DND-41 (cell line): ENCODE measurements around the gene EIF4G3.

Experiments
- ATAC-seq: fragments of 200-7000 bp; cut with Tn5 transposase; 3 replicates; pipeline ENCODE4 v1.9.1; 2021; ENCODE audit warnings: low read depth; ENCODE audit not compliant: insufficient read depth
- DNase-seq: peaks from one replicate; pipeline ENCODE4 v3.0.0-alpha.2; 2020
- H2AFZ ChIP-seq: 2 replicates; pipeline ENCODE4 v1.6.0; 2012; ENCODE audit warnings: low read depth, low read length
- H3K27ac ChIP-seq: 2 replicates; pipeline ENCODE4 v1.5.1; 2012; ENCODE audit warnings: low read length, inconsistent platforms
- H3K27me3 ChIP-seq: fragments of 200-600 bp; sonication (generic); 2 replicates; pipeline ENCODE4 v1.6.0; 2012; ENCODE audit warnings: low read length, mild to moderate bottlenecking, inconsistent platforms; ENCODE audit not compliant: insufficient read depth, poor library complexity
- H3K36me3 ChIP-seq: 2 replicates; pipeline ENCODE4 v1.5.1; 2012; ENCODE audit warnings: low read length, inconsistent platforms; ENCODE audit not compliant: insufficient read depth
- H3K4me1 ChIP-seq: 2 replicates; pipeline ENCODE4 v1.5.1; 2012; ENCODE audit warnings: mild to moderate bottlenecking, low read length; ENCODE audit not compliant: insufficient read depth
- H3K4me2 ChIP-seq: 2 replicates; pipeline ENCODE4 v1.6.0; 2012; ENCODE audit warnings: mild to moderate bottlenecking, moderate library complexity, low read length, inconsistent platforms; ENCODE audit not compliant: insufficient read depth
- H3K4me3 ChIP-seq, 2 experiments: fragments of 200-600 bp in 1 of 2; shearing (Covaris generic) in 1 of 2; 2 replicates each; pipeline ENCODE4 v1.5.1; 2012 to 2016; ENCODE audit warnings: inconsistent platforms in 2 of 2, low read length in 2 of 2, mild to moderate bottlenecking in 2 of 2, low read depth in 1 of 2, moderate library complexity in 1 of 2
- H3K79me2 ChIP-seq: 2 replicates; pipeline ENCODE4 v1.6.0; 2012; ENCODE audit warnings: low read length, inconsistent platforms; ENCODE audit not compliant: insufficient read depth
- H3K9ac ChIP-seq: 2 replicates; pipeline ENCODE4 v1.6.0; 2012; ENCODE audit warnings: low read depth, mild to moderate bottlenecking, inconsistent platforms, low read length, moderate library complexity
- H3K9me3 ChIP-seq: 2 replicates; pipeline ENCODE4 v1.5.1; 2012; ENCODE audit warnings: low read length, moderate library complexity, mild to moderate bottlenecking, inconsistent platforms; ENCODE audit not compliant: insufficient read depth, severe bottlenecking
- H4K20me1 ChIP-seq: 2 replicates; pipeline ENCODE4 v1.6.0; 2012; ENCODE audit warnings: low read length; ENCODE audit not compliant: insufficient read depth
- EZH2 ChIP-seq: IDR thresholded peaks from 3 replicates; pipeline ENCODE4 v1.6.1; 2012; ENCODE audit warnings: borderline replicate concordance, low read depth, mild to moderate bottlenecking, moderate library complexity, low read length, inconsistent platforms; ENCODE audit not compliant: severe bottlenecking
- TF ChIP-seq, protein P1 (sequence below): IDR thresholded peaks from 2 replicates; pipeline ENCODE4 v1.5.1; 2012; ENCODE audit warnings: borderline replicate concordance, low read length, moderate library complexity, mild to moderate bottlenecking; ENCODE audit not compliant: poor library complexity, severe bottlenecking; ENCODE audit errors: extremely low read depth

The EIF4G3 gene

DNA sequence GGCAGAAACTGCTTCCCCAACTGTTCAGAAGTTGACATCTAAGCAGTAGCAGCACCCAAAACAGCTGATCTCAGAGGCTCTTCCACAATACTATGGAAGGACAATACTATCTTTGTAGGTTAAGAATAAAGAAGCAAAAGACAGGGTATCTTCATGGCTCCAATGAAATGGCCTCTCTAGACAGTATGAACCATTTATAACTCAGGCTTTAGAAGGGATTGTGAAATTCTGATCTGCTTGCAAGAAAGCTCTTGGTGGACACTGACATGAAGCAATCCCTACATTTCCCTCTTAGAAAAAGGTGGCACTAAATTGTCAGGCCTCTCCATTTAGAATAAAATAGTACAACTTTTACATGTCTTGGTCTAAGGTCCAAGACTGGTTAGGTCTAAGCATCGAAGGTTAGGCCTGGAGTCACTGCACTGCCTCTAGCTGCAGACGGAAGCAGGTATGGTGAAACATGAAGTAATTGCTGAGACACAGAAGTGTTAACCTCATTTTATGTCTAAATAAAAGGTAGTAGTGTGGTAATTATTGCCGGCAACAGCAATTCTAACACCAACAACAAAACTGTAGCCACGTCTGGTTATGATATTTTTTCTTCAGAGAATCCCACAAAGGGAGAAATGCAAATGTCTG is 339.0 kb downstream of the EIF4G3 start:
- no peak for ATAC-seq

DNA sequence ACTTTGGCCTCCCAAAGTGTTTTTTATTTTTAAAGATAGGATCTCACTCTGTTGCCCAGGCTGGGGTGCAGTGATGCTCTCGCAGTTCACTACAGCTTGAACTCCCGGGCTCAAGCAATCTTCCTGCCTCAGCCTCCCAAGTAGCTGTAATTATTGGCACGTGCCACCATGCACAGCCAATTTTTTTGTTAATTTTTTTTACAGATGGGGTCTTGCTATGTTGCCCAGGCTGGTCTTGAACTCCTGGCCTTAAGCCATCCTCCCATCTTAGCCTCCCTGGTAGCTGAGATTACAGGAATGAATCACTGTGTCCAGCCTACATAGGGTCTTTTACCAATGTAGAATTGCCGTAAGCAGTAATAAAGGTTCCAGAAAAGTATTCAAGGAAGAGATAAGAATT is 340.5 kb downstream of the EIF4G3 start:
- no peak overlapping the region for H2AFZ ChIP-seq
- H4K20me1 ChIP-seq: no peaks in the 10 kb centered on the region
- H3K36me3 ChIP-seq: peaks cover 34% of the 10 kb centered on the region
- H3K9ac ChIP-seq: no peak overlapping the region
- TF ChIP-seq, protein P1, sequence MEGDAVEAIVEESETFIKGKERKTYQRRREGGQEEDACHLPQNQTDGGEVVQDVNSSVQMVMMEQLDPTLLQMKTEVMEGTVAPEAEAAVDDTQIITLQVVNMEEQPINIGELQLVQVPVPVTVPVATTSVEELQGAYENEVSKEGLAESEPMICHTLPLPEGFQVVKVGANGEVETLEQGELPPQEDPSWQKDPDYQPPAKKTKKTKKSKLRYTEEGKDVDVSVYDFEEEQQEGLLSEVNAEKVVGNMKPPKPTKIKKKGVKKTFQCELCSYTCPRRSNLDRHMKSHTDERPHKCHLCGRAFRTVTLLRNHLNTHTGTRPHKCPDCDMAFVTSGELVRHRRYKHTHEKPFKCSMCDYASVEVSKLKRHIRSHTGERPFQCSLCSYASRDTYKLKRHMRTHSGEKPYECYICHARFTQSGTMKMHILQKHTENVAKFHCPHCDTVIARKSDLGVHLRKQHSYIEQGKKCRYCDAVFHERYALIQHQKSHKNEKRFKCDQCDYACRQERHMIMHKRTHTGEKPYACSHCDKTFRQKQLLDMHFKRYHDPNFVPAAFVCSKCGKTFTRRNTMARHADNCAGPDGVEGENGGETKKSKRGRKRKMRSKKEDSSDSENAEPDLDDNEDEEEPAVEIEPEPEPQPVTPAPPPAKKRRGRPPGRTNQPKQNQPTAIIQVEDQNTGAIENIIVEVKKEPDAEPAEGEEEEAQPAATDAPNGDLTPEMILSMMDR: no peak
- no peak for TF ChIP-seq EZH2
- no peaks in the 10 kb centered on the region for H3K79me2 ChIP-seq
- no peak overlapping the region for H3K27ac ChIP-seq
- no peak overlapping the region for H3K4me2 ChIP-seq
- no peaks in the 10 kb centered on the region for H3K4me1 ChIP-seq
- DNase-seq (no peak), ATAC-seq (no peak)
- peaks cover 4% of the 10 kb centered on the region for H3K9me3 ChIP-seq
- no peak overlapping the region for H3K4me3 ChIP-seq
- no peaks in the 10 kb centered on the region for H3K27me3 ChIP-seq

More for the DNA sequence above, 339.0 kb downstream of the EIF4G3 start:
- TF ChIP-seq, protein P1: no peak
- TF ChIP-seq EZH2: no peak
- Histone ChIP-seq H3K36me3 (peaks cover 34% of the 10 kb centered on the region), H2AFZ (no peak overlapping the region), H4K20me1 (no peaks in the 10 kb centered on the region), H3K4me2 (no peak overlapping the region), H3K4me1 (no peaks in the 10 kb centered on the region), H3K79me2 (no peaks in the 10 kb centered on the region), H3K27me3 (no peaks in the 10 kb centered on the region), H3K27ac (no peak overlapping the region), H3K9me3 (peaks cover 4% of the 10 kb centered on the region), H3K4me3 (no peak overlapping the region), H3K9ac (no peak overlapping the region)
- no peak for DNase-seq

DNA sequence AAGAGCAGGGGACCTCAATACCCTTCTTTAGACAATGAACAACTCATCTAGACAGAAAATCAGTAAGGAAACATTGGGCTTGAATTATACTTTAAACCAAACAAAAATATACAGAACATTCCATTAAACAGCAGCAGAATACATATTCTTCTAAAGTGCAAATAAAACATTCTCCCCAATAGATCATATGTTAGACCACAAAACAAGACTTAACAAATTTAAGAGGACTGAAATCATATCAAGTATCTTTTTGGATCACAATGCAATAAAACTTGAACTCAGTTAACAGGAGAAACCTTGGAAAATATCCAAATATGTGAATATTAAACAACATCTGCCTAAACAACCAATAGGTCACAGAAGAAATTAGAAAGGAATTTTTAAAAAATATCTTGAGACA is 341.9 kb downstream of the EIF4G3 start:
- ATAC-seq (no peak), DNase-seq (no peak)
- H2AFZ ChIP-seq: no peak overlapping the region
- no peaks in the 10 kb centered on the region for H4K20me1 ChIP-seq
- peaks cover 4% of the 10 kb centered on the region for H3K9me3 ChIP-seq
- no peaks in the 10 kb centered on the region for H3K79me2 ChIP-seq
- H3K27me3 ChIP-seq: no peaks in the 10 kb centered on the region
- H3K4me3 ChIP-seq: no peak overlapping the region
- H3K27ac ChIP-seq: no peak overlapping the region
- no peak overlapping the region for H3K4me2 ChIP-seq
- TF ChIP-seq, protein P1: no peak
- TF ChIP-seq EZH2: no peak
- no peaks in the 10 kb centered on the region for H3K4me1 ChIP-seq
- peaks cover 22% of the 10 kb centered on the region for H3K36me3 ChIP-seq
- no peak overlapping the region for H3K9ac ChIP-seq

DNA sequence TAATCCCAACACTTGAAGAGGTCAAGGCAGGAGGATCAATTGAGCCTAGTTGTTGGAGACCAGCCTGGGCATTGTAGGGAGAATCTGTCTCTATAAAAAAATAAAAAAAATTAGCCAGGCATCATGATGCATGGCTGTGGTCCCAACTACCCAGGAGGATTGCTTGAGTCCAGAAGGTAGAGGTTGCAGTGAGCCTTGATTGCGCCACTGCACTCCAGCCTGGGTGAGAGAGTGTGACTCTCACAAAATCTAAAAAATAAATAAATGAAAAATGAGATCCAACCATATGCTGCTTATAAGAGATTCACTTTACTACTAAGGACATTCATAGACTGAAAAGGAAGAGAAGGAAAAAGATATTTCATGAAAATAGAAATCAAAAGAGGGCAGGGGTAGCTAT is 342.5 kb downstream of the EIF4G3 start:
- H3K4me3 ChIP-seq: no peak overlapping the region
- H3K36me3 ChIP-seq: peaks cover 22% of the 10 kb centered on the region; the same call in 1 of the 2 replicates
- peaks cover 4% of the 10 kb centered on the region for H3K9me3 ChIP-seq
- no peak overlapping the region for H3K4me2 ChIP-seq
- no peaks in the 10 kb centered on the region for H3K4me1 ChIP-seq
- no peak for DNase-seq
- no peak overlapping the region for H2AFZ ChIP-seq
- no peak for TF ChIP-seq EZH2
- TF ChIP-seq, protein P1: no peak
- no peak overlapping the region for H3K9ac ChIP-seq
- H3K79me2 ChIP-seq: no peaks in the 10 kb centered on the region
- H3K27ac ChIP-seq: no peak overlapping the region
- ATAC-seq: no peak
- no peaks in the 10 kb centered on the region for H4K20me1 ChIP-seq
- no peaks in the 10 kb centered on the region for H3K27me3 ChIP-seq
